GM12873 (cell line): ENCODE data around the gene BCAS3.

ENCODE experiments used
- CTCF ChIP-seq: IDR thresholded peaks from 2 replicates; pipeline ENCODE4 v1.5.1; 2012; ENCODE audit warnings: low read depth, mild to moderate bottlenecking, moderate library complexity, low read length, control low read depth; ENCODE audit not compliant: insufficient read depth; ENCODE audit errors: missing control alignments

Gene BCAS3

GRCh38 chr17:60640503-60640902 is 37.1 kb upstream of the BCAS3 start:
- peak; percentile 50 for TF ChIP-seq CTCF

- no peak for TF ChIP-seq CTCF
These were observed 36.5 kb upstream of the BCAS3 start for GRCh38 chr17:60641126-60641525.

GRCh38 chr17:60641810-60642220 is 35.8 kb upstream of the BCAS3 start:
- peak; percentile 60 for TF ChIP-seq CTCF

- no peak for TF ChIP-seq CTCF
These were observed 31.6 kb upstream of the BCAS3 start for GRCh38 chr17:60645918-60646523.

GRCh38 chr17:60646701-60647100 is 30.9 kb upstream of the BCAS3 start:
- TF ChIP-seq CTCF, result no peak

GRCh38 chr17:60647705-60648104 is 29.9 kb upstream of the BCAS3 start:
- TF ChIP-seq CTCF, result no peak

GRCh38 chr17:60652454-60653247 is 25.0 kb upstream of the BCAS3 start:
- TF ChIP-seq CTCF, result no peak
